ENCODE data around the gene BTG4.

DNA sequence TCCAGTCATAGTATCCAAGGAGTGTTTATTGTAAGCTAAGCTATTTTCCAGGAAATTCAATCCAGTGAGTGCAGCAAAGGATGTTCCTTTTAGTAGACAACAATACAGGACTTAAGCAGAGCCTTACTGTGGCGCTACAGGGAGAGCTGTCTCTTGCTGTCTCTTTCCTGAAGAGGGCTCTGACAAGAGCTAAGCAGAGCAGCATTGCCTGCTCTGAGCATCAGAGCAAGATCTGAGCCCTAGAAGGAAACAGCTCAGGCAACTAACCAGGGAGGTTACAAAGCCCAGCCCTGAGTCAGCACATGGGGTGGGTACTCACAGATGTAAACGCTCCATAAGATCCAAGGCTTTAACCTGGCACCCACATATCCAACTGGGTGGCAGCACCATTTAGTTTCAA, 36.3 kb upstream of the BTG4 start:
- TF ChIP-seq, protein P1, sequence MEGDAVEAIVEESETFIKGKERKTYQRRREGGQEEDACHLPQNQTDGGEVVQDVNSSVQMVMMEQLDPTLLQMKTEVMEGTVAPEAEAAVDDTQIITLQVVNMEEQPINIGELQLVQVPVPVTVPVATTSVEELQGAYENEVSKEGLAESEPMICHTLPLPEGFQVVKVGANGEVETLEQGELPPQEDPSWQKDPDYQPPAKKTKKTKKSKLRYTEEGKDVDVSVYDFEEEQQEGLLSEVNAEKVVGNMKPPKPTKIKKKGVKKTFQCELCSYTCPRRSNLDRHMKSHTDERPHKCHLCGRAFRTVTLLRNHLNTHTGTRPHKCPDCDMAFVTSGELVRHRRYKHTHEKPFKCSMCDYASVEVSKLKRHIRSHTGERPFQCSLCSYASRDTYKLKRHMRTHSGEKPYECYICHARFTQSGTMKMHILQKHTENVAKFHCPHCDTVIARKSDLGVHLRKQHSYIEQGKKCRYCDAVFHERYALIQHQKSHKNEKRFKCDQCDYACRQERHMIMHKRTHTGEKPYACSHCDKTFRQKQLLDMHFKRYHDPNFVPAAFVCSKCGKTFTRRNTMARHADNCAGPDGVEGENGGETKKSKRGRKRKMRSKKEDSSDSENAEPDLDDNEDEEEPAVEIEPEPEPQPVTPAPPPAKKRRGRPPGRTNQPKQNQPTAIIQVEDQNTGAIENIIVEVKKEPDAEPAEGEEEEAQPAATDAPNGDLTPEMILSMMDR (IDR thresholded peaks at IDR 0.05), result no peak
- TF ChIP-seq POLR2A (IDR thresholded peaks at IDR 0.05), result no peak
- TF ChIP-seq EP300 (IDR thresholded peaks at IDR 0.05), result no peak
